Measurements from ENCODE around the gene ASCL2.

ASCL2 gene

GRCh38 chr11:2219318-2220017 is 50.9 kb downstream of the ASCL2 start:
- Histone ChIP-seq H3K4me1 (ENCODE audit: control insufficient read depth, insufficient read depth, low read length, poor library complexity, severe bottlenecking) (no peaks in the 10 kb centered on the region), H3K36me3 (ENCODE audit: control insufficient read depth, insufficient read depth, low read length) (no peaks in the 10 kb centered on the region), H3K27ac (ENCODE audit: low read depth, low read length, severe bottlenecking) (no peak overlapping the region), H3K9me3 (ENCODE audit: control insufficient read depth, low read length) (no peaks in the 10 kb centered on the region), H3K4me3 (ENCODE audit: extremely low read depth, insufficient read depth, low read length, poor library complexity, severe bottlenecking) (no peak overlapping the region)
- 84 to 88% methylated on average over 6 of the region's 6 CpGs for WGBS, 2 experiments (ENCODE audit: insufficient coverage in 2 of 2)

Measured in mesodermal cell (in vitro differentiated cells).